ENCODE results near the gene OR11H12.
"Not testable (repeated sequence)": the region's sequence is repeated elsewhere in the genome, so short reads cannot be mapped to it uniquely, and the experiment has no call there.

OR11H12 gene

GRCh38 chr14:18600817-18601216 is at the start of gene OR11H12:
TSS of gene OR11H12 (plus strand) at chr14:18601117. CDS start at chr14:18601117, 0 bp downstream.
- DNase-seq (ENCODE audit: low read depth in 2 of 3, low spot score in 1 of 3) = not testable (repeated sequence)

GRCh38 chr14:18582908-18583307 is 18.0 kb upstream of the OR11H12 start:
- not testable (repeated sequence) for DNase-seq (ENCODE audit: low read depth in 2 of 3, low spot score in 1 of 3)

- not testable (repeated sequence) for DNase-seq (ENCODE audit: low read depth in 2 of 3, low spot score in 1 of 3)
Measured at GRCh38 chr14:18626610-18627213, 25.8 kb downstream of the OR11H12 start.

GRCh38 chr14:18636066-18636465 is 35.1 kb downstream of the OR11H12 start:
- not testable (repeated sequence) for DNase-seq (ENCODE audit: low read depth in 2 of 3, low spot score in 1 of 3)

- DNase-seq (ENCODE audit: low read depth in 2 of 3, low spot score in 1 of 3) = not testable (repeated sequence)
Measured at GRCh38 chr14:18638032-18638431, 37.1 kb downstream of the OR11H12 start.

- not testable (repeated sequence) for DNase-seq (ENCODE audit: low read depth in 2 of 3, low spot score in 1 of 3)
Measured at GRCh38 chr14:18638785-18639184, 37.9 kb downstream of the OR11H12 start.

- not testable (repeated sequence) for DNase-seq (ENCODE audit: low read depth in 2 of 3, low spot score in 1 of 3)
Measured at GRCh38 chr14:18646075-18646730, 45.3 kb downstream of the OR11H12 start.
